ENCODE measurements around the gene SPON2. TPM values are rescaled to one million over a fixed set of nuclear protein-coding genes. Genes with fewer than 3 reads are reported as not detected.

SPON2 gene
- polyA plus RNA-seq, 3 donors = 8.7 to 36.4 (median 26.3) TPM

DNA sequence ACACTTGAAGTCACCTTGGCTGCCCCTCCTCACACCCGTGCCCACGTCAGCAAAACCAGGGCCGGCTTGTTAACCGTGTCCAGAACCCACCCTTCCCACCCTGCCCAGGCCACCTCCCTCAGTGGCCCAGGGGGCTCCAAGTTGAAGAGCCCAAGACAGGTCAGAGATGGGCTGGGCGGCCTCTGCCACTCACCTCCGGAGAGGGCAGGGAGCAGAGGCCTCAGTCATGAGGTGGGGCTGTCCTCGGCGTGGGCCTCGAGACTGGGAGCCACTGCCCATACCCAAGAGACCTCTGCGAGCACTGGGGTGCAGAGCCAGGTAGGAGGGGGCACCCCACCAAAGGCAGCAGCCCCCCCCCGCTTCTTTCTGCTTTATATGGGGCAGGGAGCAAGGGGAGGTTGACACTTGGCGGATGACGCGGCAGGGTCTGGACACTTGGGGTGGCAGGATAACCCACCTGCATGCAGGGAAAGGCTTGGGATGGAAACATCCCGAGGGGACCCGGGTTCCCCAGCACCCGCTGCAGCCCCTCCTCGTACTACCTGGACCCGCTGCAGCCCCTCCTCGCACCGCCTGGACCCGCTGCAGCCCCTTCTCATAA lies 38.0 kb upstream of the SPON2 start:
- WGBS, 3 donors = 79 to 85% (median 80%) methylated on average over 22 of the region's 22 CpGs

GRCh38 chr4:1209821-1210220 lies 37.4 kb upstream of the SPON2 start:
- no peak overlapping the region for H3K27ac ChIP-seq (ENCODE audit: low read depth, low read length)
- WGBS, 3 donors = 51 to 75% (median 59%) methylated on average over 11 of the region's 11 CpGs

More for the DNA sequence above, 38.0 kb upstream of the SPON2 start:
- H3K27ac ChIP-seq (ENCODE audit: low read depth, low read length) = no peak overlapping the region

GRCh38 chr4:1208970-1209704 lies 36.8 kb upstream of the SPON2 start:
- H3K27ac ChIP-seq (ENCODE audit: low read depth, low read length) = no peak overlapping the region
- WGBS, 3 donors = 64 to 72% (median 68%) methylated on average over 31 of the region's 31 CpGs

GRCh38 chr4:1208266-1208961 lies 36.0 kb upstream of the SPON2 start:
- WGBS, 3 donors = 51 to 63% (median 53%) methylated on average over 31 to 37 of the region's 37 CpGs

DNA sequence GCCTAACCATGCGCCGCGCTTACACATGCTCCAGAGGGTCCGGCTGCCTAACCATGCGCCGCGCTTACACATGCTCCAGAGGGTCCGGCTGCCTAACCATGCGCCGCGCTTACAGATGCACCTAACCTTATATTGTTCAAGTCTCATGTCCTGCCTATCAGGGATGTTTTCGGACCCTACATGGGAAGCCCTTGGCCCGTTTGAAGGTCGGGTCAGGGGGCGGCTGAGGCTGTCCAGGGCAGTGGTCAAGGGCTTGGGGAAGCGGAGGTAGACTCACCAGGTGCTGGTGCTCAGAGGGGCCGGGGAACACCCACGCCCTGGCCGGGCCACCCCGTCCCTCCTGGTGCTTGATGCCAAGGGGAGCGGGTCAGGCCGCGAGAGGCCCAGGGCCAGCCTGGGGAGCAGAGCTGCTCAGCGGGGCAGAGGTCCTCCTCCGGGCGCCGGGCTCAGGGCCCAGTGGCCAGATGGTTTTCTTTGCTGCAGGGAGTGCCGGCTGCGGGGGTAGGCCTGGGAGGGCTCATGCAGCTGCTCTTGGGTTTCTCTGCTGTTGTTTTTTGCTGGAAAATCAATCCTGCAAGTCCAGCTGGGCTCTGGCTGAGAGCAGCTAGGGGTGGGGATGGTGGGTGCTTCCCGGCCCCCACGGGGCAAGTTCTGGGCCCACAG lies 35.4 kb upstream of the SPON2 start:
- H3K27ac ChIP-seq (ENCODE audit: low read depth, low read length) = no peak overlapping the region
- WGBS, 3 donors = 56 to 65% (median 56%) methylated on average over 27 to 28 of the region's 31 CpGs

More at GRCh38 chr4:1208266-1208961, 36.0 kb upstream of the SPON2 start:
- H3K27ac ChIP-seq (ENCODE audit: low read depth, low read length) = no peak overlapping the region

GRCh38 chr4:1207157-1207470 lies 34.7 kb upstream of the SPON2 start:
- no peak overlapping the region for H3K27ac ChIP-seq (ENCODE audit: low read depth, low read length)
- WGBS, 3 donors = 89 to 97% (median 94%) methylated on average over 8 to 12 of the region's 12 CpGs

DNA sequence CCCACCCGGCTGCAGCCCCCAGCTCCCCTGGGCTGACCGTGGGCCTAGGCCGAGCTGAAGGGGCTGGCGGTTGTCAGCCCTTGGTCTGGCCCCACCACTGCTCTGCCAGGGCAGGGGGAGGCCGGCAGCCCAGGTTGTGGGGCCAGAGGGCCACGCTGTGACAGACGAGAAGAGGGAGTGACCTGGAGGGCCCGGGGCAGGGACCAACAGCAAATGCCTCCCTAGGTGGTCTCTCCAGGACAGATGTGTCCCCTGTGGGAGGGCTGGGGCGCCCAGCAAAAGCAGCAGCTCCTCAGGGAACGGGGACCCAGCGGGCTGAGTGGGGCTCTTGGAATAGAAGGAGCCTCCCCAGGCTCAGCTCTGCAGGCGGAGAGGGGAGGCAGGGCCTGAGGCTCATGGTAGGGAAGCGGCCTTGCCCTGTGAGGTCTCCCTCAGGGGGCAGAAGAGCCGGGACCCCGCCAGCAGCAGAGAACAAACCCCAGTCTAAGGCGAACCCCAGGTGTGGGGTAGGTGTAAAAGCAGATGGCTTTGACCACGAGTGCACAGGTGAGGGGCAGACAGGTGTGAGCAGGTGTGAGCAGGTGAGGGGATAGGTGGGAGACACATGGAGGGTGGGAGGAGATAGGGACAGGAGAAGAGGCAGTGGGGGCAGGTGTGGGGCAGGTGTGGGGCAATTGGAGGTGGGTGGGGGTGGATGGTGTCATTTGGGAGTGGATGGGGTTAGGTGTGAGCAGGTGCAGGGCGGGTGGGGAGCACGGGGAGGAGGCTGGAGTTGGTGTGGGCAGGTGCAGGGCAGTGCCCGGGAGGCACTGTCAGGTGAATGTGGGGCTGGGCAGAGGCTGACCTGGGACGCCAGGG lies 34.1 kb upstream of the SPON2 start:
- WGBS, 3 donors = 92 to 95% (median 93%) methylated on average over 21 of the region's 21 CpGs

DNA sequence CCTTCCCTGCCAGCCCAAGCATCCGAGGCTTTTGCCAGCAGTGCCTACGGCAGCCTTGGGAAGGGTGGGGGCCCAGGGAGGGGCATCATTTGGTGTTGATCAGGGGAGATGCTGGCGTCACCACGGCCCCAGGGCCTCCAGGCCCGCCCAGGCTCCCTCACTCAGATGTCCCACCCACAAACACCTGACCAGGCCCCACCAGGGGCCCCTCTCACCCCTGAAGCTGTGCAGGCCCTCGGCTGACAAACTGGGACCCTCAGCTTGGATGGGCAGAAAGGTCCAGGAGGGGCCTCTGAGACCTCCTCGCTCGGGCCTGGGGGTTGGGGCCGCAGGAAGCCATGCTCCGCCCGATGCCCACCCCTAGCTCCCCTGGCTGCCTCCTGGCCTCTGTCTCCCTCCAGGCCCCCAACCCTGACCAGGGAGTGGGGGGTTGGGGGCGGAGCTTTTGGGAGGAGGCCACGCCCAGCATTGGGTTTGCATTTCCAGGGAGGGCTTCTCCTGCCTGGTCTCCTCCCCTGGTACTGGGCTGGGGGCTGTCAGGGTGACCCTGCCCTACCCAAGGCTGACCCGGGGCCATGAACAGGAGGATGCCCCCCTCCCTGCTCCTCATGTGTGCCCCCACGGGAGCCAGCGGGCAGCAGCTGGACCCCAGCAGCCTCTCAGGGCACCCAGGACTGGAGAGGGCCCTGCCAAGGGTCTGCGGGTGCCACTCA lies 33.4 kb upstream of the SPON2 start:
- WGBS, 3 donors = 90 to 92% (median 92%) methylated on average over 17 of the region's 17 CpGs

More for the DNA sequence above, 34.1 kb upstream of the SPON2 start:
- H3K27ac ChIP-seq (ENCODE audit: low read depth, low read length) = no peak overlapping the region

GRCh38 chr4:1204828-1205585 lies 32.6 kb upstream of the SPON2 start:
- WGBS, 3 donors = 69 to 84% (median 71%) methylated on average over 25 of the region's 25 CpGs
- H3K27ac ChIP-seq (ENCODE audit: low read depth, low read length) = no peak overlapping the region

More for the DNA sequence above, 33.4 kb upstream of the SPON2 start:
- H3K27ac ChIP-seq (ENCODE audit: low read depth, low read length) = no peak overlapping the region

DNA sequence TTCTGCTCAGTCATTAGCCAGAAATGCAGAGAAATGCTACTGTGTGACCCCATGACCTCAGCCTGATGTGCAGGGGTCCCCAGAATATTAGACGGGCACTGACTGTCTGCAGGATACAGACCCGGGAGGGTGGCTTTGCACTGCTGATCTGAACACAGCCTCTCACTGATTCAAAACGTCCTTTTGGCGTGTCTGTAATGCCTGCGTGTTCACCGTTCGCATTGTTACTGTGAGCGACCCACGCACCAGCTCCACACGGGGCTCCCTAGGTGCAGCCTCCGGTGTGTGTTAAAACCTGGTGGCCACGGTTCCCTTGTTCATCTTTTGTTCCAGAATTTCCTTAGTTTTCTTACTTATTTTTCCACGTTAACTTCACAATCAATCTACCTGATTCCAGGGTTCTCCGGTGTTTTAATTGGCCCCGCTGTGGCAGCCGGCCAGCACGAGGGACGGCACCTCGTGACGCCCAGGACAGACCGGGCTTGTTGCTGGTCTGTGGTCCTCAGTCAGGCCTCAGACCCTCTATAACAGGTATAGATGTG lies 32.0 kb upstream of the SPON2 start:
- 94 to 95% (median 95%) methylated on average over 21 of the region's 21 CpGs for WGBS, 3 donors

DNA sequence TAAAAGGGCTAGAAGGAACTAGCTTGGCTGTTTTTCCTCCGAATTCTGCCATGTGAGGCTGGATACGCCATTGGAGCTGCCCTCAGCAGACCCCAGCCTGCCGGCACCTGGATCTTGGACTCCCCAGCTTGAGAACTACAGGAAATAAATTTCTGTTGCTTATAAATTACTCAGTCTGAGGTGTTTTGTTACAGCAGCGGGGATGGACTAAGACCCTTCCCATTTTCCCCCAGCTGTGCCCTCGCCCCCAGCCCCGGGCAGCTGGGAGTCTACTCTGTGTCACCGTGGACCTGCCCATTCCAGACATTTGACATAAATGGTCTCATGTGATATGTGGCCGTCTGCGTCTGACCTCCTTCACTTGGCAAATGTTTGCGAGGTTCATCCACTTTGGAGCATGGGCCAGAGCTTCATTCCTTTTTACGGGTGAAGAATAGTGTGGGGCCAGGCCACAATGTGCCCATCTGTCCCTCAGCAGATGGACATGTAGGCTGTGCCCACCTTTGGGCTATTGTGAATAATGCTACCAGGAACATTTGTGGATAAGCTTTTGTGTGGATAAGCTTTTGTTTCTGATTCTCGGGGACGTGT lies 30.7 kb upstream of the SPON2 start:
- no peak overlapping the region for H3K27ac ChIP-seq (ENCODE audit: low read depth, low read length)
- WGBS, 3 donors = 88 to 96% (median 91%) methylated on average over 13 of the region's 13 CpGs

More for the DNA sequence above, 32.0 kb upstream of the SPON2 start:
- H3K27ac ChIP-seq (ENCODE audit: low read depth, low read length) = no peak overlapping the region

- H3K27ac ChIP-seq (ENCODE audit: low read depth, low read length) = no peak overlapping the region
- 85 to 91% (median 86%) methylated on average over 19 of the region's 19 CpGs for WGBS, 3 donors
Measured at GRCh38 chr4:1202526-1203011, 30.2 kb upstream of the SPON2 start.

- H3K27ac ChIP-seq (ENCODE audit: low read depth, low read length) = no peak overlapping the region
- WGBS, 3 donors = 40 to 78% (median 47%) methylated on average over 26 of the region's 26 CpGs
Measured at GRCh38 chr4:1201851-1202525, 29.6 kb upstream of the SPON2 start.

GRCh38 chr4:1200425-1201035 lies 28.1 kb upstream of the SPON2 start:
- WGBS, 3 donors = 12 to 48% (median 12%) methylated on average over 18 to 20 of the region's 20 CpGs
- H3K27ac ChIP-seq (ENCODE audit: low read depth, low read length) = no peak overlapping the region
